Loucy (cell line): ENCODE data around the gene MTA1.

Experiments
- H2AFZ ChIP-seq: fragments of 200-600 bp; sonication (generic); 2 replicates; pipeline ENCODE4 v1.6.0; 2016; ENCODE audit warnings: antibody characterized with exemption, mild to moderate bottlenecking, low read length, moderate library complexity
- H3F3A ChIP-seq: fragments of 200-600 bp; 2 replicates; pipeline ENCODE4 v1.6.0; 2016; ENCODE audit warnings: antibody characterized with exemption, low read depth, mild to moderate bottlenecking
- H3K27me3 ChIP-seq: fragments of 200-600 bp; sonication (generic); 2 replicates; pipeline ENCODE4 v1.6.1; 2014; ENCODE audit warnings: low read length, mild to moderate bottlenecking; ENCODE audit not compliant: insufficient read depth, poor library complexity, severe bottlenecking
- H3K36me3 ChIP-seq: fragments of 200-600 bp; sonication (generic); 2 replicates; pipeline ENCODE4 v1.6.1; 2016; ENCODE audit warnings: low read length; ENCODE audit not compliant: insufficient read depth
- H3K4me1 ChIP-seq: fragments of 200-600 bp; sonication (generic); 2 replicates; pipeline ENCODE4 v1.5.1; 2014; ENCODE audit warnings: low read length, mild to moderate bottlenecking; ENCODE audit not compliant: insufficient read depth, poor library complexity, severe bottlenecking
- H3K4me2 ChIP-seq: fragments of 200-600 bp; sonication (generic); 2 replicates; pipeline ENCODE4 v1.6.0; 2014; ENCODE audit warnings: antibody characterized with exemption, low read length, low read depth, mild to moderate bottlenecking; ENCODE audit not compliant: poor library complexity, severe bottlenecking
- H3K4me3 ChIP-seq: fragments of 200-600 bp; sonication (generic); 2 replicates; pipeline ENCODE4 v1.5.1; 2014; ENCODE audit warnings: low read length, mild to moderate bottlenecking, mixed read lengths; ENCODE audit not compliant: poor library complexity, severe bottlenecking
- H3K79me2 ChIP-seq: fragments of 200-600 bp; sonication (generic); 2 replicates; pipeline ENCODE4 v1.6.1; 2014; ENCODE audit warnings: low read length; ENCODE audit not compliant: insufficient read depth
- H3K9ac ChIP-seq: fragments of 200-600 bp; sonication (generic); 2 replicates; pipeline ENCODE4 v1.6.0; 2014; ENCODE audit warnings: mild to moderate bottlenecking, low read depth, low read length, moderate library complexity; ENCODE audit not compliant: poor library complexity, severe bottlenecking
- H3K9me2 ChIP-seq: fragments of 200-600 bp; sonication (generic); replicated peaks from 2 replicates; pipeline ENCODE4 v1.6.1; 2016; ENCODE audit warnings: low read depth, low read length, mixed read lengths
- H3K9me3 ChIP-seq: fragments of 200-600 bp; sonication (generic); 2 replicates; pipeline ENCODE4 v1.6.1; 2014; ENCODE audit warnings: mild to moderate bottlenecking, antibody characterized with exemption, low read length, low read depth; ENCODE audit not compliant: insufficient read depth
- H4K20me1 ChIP-seq: fragments of 200-600 bp; sonication (generic); 2 replicates; pipeline ENCODE4 v1.6.0; 2014; ENCODE audit warnings: antibody characterized with exemption, low read length, mild to moderate bottlenecking; ENCODE audit not compliant: insufficient read depth, poor library complexity, severe bottlenecking
- EZH2phosphoT487 ChIP-seq: fragments of 200-600 bp; IDR thresholded peaks from 2 replicates; pipeline ENCODE4 v1.6.1; 2018; ENCODE audit warnings: antibody characterized with exemption, mild to moderate bottlenecking, moderate library complexity, borderline replicate concordance
- TF ChIP-seq, protein P1 (sequence below): fragments of 200-600 bp; sonication (generic); conservative IDR thresholded peaks from 2 replicates; pipeline ENCODE4 v1.5.1; 2014; ENCODE audit warnings: mild to moderate bottlenecking, antibody characterized with exemption, low read length

MTA1 gene

DNA sequence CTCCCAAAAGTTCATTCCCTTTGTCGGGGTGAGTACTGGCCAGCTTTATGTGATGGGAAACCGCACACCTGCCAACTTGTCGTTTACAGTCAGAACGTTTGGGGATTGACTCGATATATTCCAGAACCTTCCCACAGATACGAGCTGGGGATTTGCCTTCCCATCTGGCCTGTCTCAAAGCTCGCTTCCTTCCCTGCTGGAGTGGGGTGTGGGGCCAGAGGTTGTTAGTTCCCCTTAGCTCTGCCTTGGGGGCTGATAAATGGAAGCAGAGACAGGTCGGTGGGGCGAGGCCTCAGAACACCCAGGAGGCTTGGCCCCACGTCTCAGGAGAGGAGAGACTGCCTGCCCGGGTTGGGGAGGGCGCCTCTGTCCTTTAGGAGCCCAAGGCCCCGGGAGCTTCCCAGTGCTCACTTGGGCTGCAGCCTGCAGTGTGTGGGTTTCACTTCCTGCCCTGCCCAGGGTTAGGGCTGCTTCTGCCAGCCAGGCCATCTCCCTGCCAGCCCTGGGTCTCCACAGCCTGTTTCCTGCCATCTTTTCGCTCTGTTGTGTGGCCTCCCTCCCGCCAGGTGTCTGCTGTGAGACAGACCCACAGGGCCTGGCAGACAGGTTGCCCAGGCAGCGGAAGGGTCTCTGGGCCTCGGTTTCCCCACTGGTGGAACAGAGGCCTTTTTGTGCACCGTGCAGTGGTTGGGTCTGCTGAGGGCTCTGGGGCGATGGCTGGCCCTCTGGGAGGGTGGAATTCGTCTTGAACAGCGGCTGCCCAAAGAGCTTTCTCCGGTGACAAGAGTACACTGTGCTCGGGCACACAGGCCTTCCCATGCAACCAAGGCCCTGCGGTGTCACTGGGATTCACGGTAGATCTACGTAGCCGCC, 29.4 kb upstream of the MTA1 start:
- H3K9me3 ChIP-seq, result no peaks in the 10 kb centered on the region
- peak overlapping the region; percentile 32 for H3K4me3 ChIP-seq
- no peak overlapping the region for H2AFZ ChIP-seq
- H3K4me1 ChIP-seq, result peaks cover 28% of the 10 kb centered on the region
- no peaks in the 10 kb centered on the region for H3K79me2 ChIP-seq
- TF ChIP-seq EZH2phosphoT487, result no peak
- TF ChIP-seq, protein P1, sequence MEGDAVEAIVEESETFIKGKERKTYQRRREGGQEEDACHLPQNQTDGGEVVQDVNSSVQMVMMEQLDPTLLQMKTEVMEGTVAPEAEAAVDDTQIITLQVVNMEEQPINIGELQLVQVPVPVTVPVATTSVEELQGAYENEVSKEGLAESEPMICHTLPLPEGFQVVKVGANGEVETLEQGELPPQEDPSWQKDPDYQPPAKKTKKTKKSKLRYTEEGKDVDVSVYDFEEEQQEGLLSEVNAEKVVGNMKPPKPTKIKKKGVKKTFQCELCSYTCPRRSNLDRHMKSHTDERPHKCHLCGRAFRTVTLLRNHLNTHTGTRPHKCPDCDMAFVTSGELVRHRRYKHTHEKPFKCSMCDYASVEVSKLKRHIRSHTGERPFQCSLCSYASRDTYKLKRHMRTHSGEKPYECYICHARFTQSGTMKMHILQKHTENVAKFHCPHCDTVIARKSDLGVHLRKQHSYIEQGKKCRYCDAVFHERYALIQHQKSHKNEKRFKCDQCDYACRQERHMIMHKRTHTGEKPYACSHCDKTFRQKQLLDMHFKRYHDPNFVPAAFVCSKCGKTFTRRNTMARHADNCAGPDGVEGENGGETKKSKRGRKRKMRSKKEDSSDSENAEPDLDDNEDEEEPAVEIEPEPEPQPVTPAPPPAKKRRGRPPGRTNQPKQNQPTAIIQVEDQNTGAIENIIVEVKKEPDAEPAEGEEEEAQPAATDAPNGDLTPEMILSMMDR, result no peak
- H3K27me3 ChIP-seq, result no peaks in the 10 kb centered on the region
- H3K9ac ChIP-seq, result peak overlapping the region; percentile 62
- H3K9me2 ChIP-seq, result no peaks in the 10 kb centered on the region
- H3F3A ChIP-seq, result no peaks in the 10 kb centered on the region
- H4K20me1 ChIP-seq, result no peaks in the 10 kb centered on the region
- peak overlapping the region; percentile 61 for H3K4me2 ChIP-seq
- H3K36me3 ChIP-seq, result no peaks in the 10 kb centered on the region

DNA sequence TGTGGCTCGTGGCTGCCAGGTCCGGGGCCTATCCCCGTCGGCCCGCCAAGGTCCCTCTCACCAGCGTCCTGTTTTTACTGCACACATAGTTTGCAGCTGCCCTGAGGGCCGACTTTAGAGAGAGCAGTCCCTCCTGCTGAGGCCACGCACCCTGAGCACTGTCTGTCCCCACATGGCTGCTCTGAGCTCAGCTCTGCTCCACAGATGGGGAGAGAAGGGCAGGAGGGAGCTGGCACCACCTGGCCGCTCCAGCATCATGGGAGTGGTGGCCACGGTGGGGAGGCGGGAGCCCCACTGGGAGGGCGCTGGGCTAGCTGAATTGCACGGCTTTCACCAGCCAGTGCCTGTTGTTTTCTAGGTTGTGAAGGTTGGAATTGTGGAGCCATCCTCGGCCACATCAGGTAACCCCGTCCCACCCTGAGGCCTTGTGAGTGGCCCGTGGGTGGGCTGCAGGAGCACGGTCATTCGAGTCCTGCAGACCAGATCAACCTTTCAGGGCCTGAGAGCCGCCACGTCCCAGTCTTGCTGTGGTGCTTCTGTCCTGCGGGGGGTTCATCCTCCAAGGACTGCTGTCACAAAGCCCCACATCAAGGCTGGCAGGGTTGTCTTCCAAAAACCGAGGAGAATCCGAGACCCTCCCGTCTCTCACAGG, 28.7 kb upstream of the MTA1 start:
- no peaks in the 10 kb centered on the region for H3K9me2 ChIP-seq
- H3K9ac ChIP-seq, result peak overlapping the region; percentile 62
- peaks cover 36% of the 10 kb centered on the region for H3K4me1 ChIP-seq
- H3K79me2 ChIP-seq, result no peaks in the 10 kb centered on the region
- no peaks in the 10 kb centered on the region for H3K36me3 ChIP-seq
- no peaks in the 10 kb centered on the region for H3K9me3 ChIP-seq
- no peak overlapping the region for H2AFZ ChIP-seq
- no peaks in the 10 kb centered on the region for H3F3A ChIP-seq
- H3K4me2 ChIP-seq, result peak overlapping the region; percentile 61
- no peak overlapping the region for H3K4me3 ChIP-seq
- no peaks in the 10 kb centered on the region for H3K27me3 ChIP-seq
- no peaks in the 10 kb centered on the region for H4K20me1 ChIP-seq
- TF ChIP-seq EZH2phosphoT487, result no peak
- TF ChIP-seq, protein P1, result no peak

DNA sequence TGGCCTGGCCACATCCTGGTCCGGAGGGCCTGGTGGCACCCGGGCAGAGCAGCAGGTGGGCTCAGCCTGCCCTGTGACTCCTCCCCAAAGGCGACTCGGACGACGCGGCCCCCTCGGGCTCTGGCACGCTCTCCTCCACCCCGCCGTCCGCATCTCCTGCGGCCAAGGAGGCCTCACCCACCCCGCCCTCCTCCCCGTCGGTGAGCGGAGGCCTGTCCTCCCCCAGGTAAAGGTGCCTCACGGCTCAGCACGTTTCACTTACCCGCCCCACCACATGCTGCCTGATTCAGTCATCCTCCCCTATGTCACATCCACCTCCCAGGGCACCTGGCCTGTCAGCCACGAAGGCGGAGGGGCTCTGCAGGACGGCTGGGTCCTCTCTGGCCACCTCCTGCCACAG, 28.1 kb upstream of the MTA1 start:
- Histone ChIP-seq H2AFZ (no peak overlapping the region), H3K27me3 (no peaks in the 10 kb centered on the region), H3K36me3 (no peaks in the 10 kb centered on the region), H3F3A (no peaks in the 10 kb centered on the region), H3K79me2 (no peaks in the 10 kb centered on the region), H3K9ac (no peak overlapping the region), H3K4me3 (no peak overlapping the region), H3K4me2 (no peak overlapping the region), H3K9me3 (no peaks in the 10 kb centered on the region), H4K20me1 (no peaks in the 10 kb centered on the region), H3K9me2 (no peaks in the 10 kb centered on the region), H3K4me1 (peaks cover 39% of the 10 kb centered on the region)
- TF ChIP-seq EZH2phosphoT487, result no peak
- TF ChIP-seq, protein P1, result no peak
